Activated naive CD8-positive, alpha-beta T cell treated with anti-CD3 and anti-CD28 coated beads, Interleukin-2, amount 50 U/mL, for 24 hours (primary cell): ENCODE data around the gene DMAC2L.
A peak's percentile ranks its signal among the peaks of the same experiment; 100 is the strongest.

Source experiments
- ATAC-seq: fragments of 150-1000 bp; cut with Tn5 transposase; one replicate; pipeline ENCODE4 v1.10.0; 2021
- DNase-seq: peaks from one replicate; pipeline ENCODE4 v3.0.0; 2021
- H3K27ac Mint-ChIP-seq: one replicate; pipeline ENCODE4 v1.8.0; 2021; ENCODE audit warnings: mild to moderate bottlenecking, mixed read lengths
- H3K27me3 Mint-ChIP-seq: one replicate; pipeline ENCODE4 v1.8.0; 2021; ENCODE audit warnings: mixed read lengths
- H3K36me3 Mint-ChIP-seq: one replicate; pipeline ENCODE4 v1.8.0; 2021; ENCODE audit warnings: low read depth, mixed read lengths
- H3K4me1 Mint-ChIP-seq: one replicate; pipeline ENCODE4 v1.8.0; 2021; ENCODE audit warnings: mixed read lengths
- H3K4me3 Mint-ChIP-seq: one replicate; pipeline ENCODE4 v1.8.0; 2021; ENCODE audit warnings: mild to moderate bottlenecking, moderate library complexity, mixed read lengths
- H3K9me3 Mint-ChIP-seq: one replicate; pipeline ENCODE4 v1.8.0; 2021; ENCODE audit warnings: mixed read lengths

The DMAC2L gene

GRCh38 chr14:50311972-50312733 lies at the start of gene DMAC2L, which contains the start of gene L2HGDH:
Gene DMAC2L, plus strand, starts transcription at chr14:50312324. Its CDS starts 9,164 bp downstream, at chr14:50321488.
Gene L2HGDH, minus strand, starts transcription at chr14:50312229. Its CDS starts 79 bp downstream, at chr14:50312150.
- H3K27me3 Mint-ChIP-seq: no peaks in the 10 kb centered on the region
- ATAC-seq (peak; percentile 96), DNase-seq (peak; percentile 91)
- H3K4me1 Mint-ChIP-seq: peaks cover 41% of the 10 kb centered on the region
- peaks cover 5% of the 10 kb centered on the region for H3K9me3 Mint-ChIP-seq
- peaks cover 21% of the 10 kb centered on the region for H3K36me3 Mint-ChIP-seq
- H3K27ac Mint-ChIP-seq: peak within 1 kb of the TSS; percentile 96
- H3K4me3 Mint-ChIP-seq: peak within 1 kb of the TSS; percentile 88

- ATAC-seq (no peak), DNase-seq (no peak)
- no peaks in the 10 kb centered on the region for H3K27me3 Mint-ChIP-seq
- H3K9me3 Mint-ChIP-seq: no peaks in the 10 kb centered on the region
- H3K36me3 Mint-ChIP-seq: peaks cover under 1% of the 10 kb centered on the region
- no peak overlapping the region for H3K27ac Mint-ChIP-seq
- no peaks in the 10 kb centered on the region for H3K4me1 Mint-ChIP-seq
- H3K4me3 Mint-ChIP-seq: no peak overlapping the region
These were observed 49.3 kb upstream of the DMAC2L start for GRCh38 chr14:50262865-50263264.

GRCh38 chr14:50263321-50263720 lies 48.8 kb upstream of the DMAC2L start:
- H3K27me3 Mint-ChIP-seq: no peaks in the 10 kb centered on the region
- H3K4me1 Mint-ChIP-seq: no peaks in the 10 kb centered on the region
- DNase-seq (no peak), ATAC-seq (no peak)
- peaks cover under 1% of the 10 kb centered on the region for H3K36me3 Mint-ChIP-seq
- no peak overlapping the region for H3K27ac Mint-ChIP-seq
- no peaks in the 10 kb centered on the region for H3K9me3 Mint-ChIP-seq
- no peak overlapping the region for H3K4me3 Mint-ChIP-seq

- Mint-ChIP-seq H3K27me3 (no peaks in the 10 kb centered on the region), H3K36me3 (peaks cover 2% of the 10 kb centered on the region)
These were observed 47.1 kb upstream of the DMAC2L start for GRCh38 chr14:50265029-50265428.

GRCh38 chr14:50270932-50271331 lies 41.2 kb upstream of the DMAC2L start:
- Mint-ChIP-seq H3K27ac (no peak overlapping the region), H3K27me3 (no peaks in the 10 kb centered on the region), H3K9me3 (no peaks in the 10 kb centered on the region)

More at GRCh38 chr14:50265029-50265428, 47.1 kb upstream of the DMAC2L start:
- no peak overlapping the region for H3K4me3 Mint-ChIP-seq
- DNase-seq (no peak), ATAC-seq (no peak)
- H3K9me3 Mint-ChIP-seq: no peaks in the 10 kb centered on the region
- no peak overlapping the region for H3K27ac Mint-ChIP-seq
- H3K4me1 Mint-ChIP-seq: no peaks in the 10 kb centered on the region

GRCh38 chr14:50272498-50272897 lies 39.6 kb upstream of the DMAC2L start:
- ATAC-seq (no peak), DNase-seq (no peak)
- Mint-ChIP-seq H3K9me3 (no peaks in the 10 kb centered on the region), H3K36me3 (peaks cover 9% of the 10 kb centered on the region), H3K27me3 (no peaks in the 10 kb centered on the region), H3K27ac (no peak overlapping the region), H3K4me3 (no peak overlapping the region), H3K4me1 (no peaks in the 10 kb centered on the region)

More at GRCh38 chr14:50270932-50271331, 41.2 kb upstream of the DMAC2L start:
- ATAC-seq: no peak
- H3K4me3 Mint-ChIP-seq: no peak overlapping the region
- no peaks in the 10 kb centered on the region for H3K4me1 Mint-ChIP-seq
- H3K36me3 Mint-ChIP-seq: peaks cover 2% of the 10 kb centered on the region
- DNase-seq: no peak

GRCh38 chr14:50285861-50286260 lies 26.3 kb upstream of the DMAC2L start:
- Mint-ChIP-seq H3K27ac (no peak overlapping the region), H3K36me3 (peaks cover 6% of the 10 kb centered on the region), H3K9me3 (no peaks in the 10 kb centered on the region), H3K4me1 (no peaks in the 10 kb centered on the region), H3K27me3 (no peaks in the 10 kb centered on the region), H3K4me3 (no peak overlapping the region)
- ATAC-seq (no peak), DNase-seq (no peak)

GRCh38 chr14:50288146-50288545 lies 24.0 kb upstream of the DMAC2L start:
- DNase-seq (no peak), ATAC-seq (no peak)
- H3K4me1 Mint-ChIP-seq: no peaks in the 10 kb centered on the region

GRCh38 chr14:50290306-50290705 lies 21.8 kb upstream of the DMAC2L start:
- ATAC-seq (no peak), DNase-seq (no peak)
- Mint-ChIP-seq H3K4me3 (no peak overlapping the region), H3K4me1 (no peaks in the 10 kb centered on the region), H3K36me3 (peaks cover 24% of the 10 kb centered on the region), H3K9me3 (no peaks in the 10 kb centered on the region), H3K27ac (no peak overlapping the region), H3K27me3 (no peaks in the 10 kb centered on the region)

More at GRCh38 chr14:50288146-50288545, 24.0 kb upstream of the DMAC2L start:
- Mint-ChIP-seq H3K27ac (no peak overlapping the region), H3K27me3 (no peaks in the 10 kb centered on the region), H3K9me3 (no peaks in the 10 kb centered on the region), H3K4me3 (no peak overlapping the region), H3K36me3 (peaks cover 17% of the 10 kb centered on the region)

- Mint-ChIP-seq H3K4me1 (no peaks in the 10 kb centered on the region), H3K27me3 (no peaks in the 10 kb centered on the region), H3K9me3 (no peaks in the 10 kb centered on the region), H3K27ac (no peak overlapping the region), H3K4me3 (no peak overlapping the region), H3K36me3 (peaks cover 13% of the 10 kb centered on the region)
- ATAC-seq (no peak), DNase-seq (no peak)
These were observed 12.5 kb upstream of the DMAC2L start for GRCh38 chr14:50299585-50299984.

- Mint-ChIP-seq H3K4me3 (no peak overlapping the region), H3K27me3 (no peaks in the 10 kb centered on the region), H3K27ac (no peak overlapping the region), H3K9me3 (no peaks in the 10 kb centered on the region), H3K36me3 (peaks cover 13% of the 10 kb centered on the region), H3K4me1 (no peaks in the 10 kb centered on the region)
- ATAC-seq (peak; percentile 57), DNase-seq (no peak)
These were observed 10.2 kb upstream of the DMAC2L start for GRCh38 chr14:50301914-50302313.

GRCh38 chr14:50303744-50304471 lies 8.2 kb upstream of the DMAC2L start:
- Mint-ChIP-seq H3K36me3 (peaks cover 9% of the 10 kb centered on the region), H3K4me3 (no peak overlapping the region), H3K27me3 (no peaks in the 10 kb centered on the region), H3K4me1 (peaks cover 5% of the 10 kb centered on the region), H3K27ac (no peak overlapping the region), H3K9me3 (no peaks in the 10 kb centered on the region)
- DNase-seq: no peak
- no peak for ATAC-seq

GRCh38 chr14:50308363-50308915 lies 3.7 kb upstream of the DMAC2L start:
- Mint-ChIP-seq H3K4me1 (peaks cover 26% of the 10 kb centered on the region), H3K27ac (no peak overlapping the region), H3K27me3 (no peaks in the 10 kb centered on the region), H3K36me3 (peaks cover 4% of the 10 kb centered on the region), H3K4me3 (no peak overlapping the region), H3K9me3 (no peaks in the 10 kb centered on the region)
- ATAC-seq: no peak
- DNase-seq: no peak

- Mint-ChIP-seq H3K4me3 (peak overlapping the region; percentile 88), H3K27me3 (no peaks in the 10 kb centered on the region), H3K4me1 (peaks cover 36% of the 10 kb centered on the region), H3K36me3 (peaks cover 15% of the 10 kb centered on the region), H3K27ac (no peak overlapping the region), H3K9me3 (peaks cover 5% of the 10 kb centered on the region)
- ATAC-seq: no peak
- no peak for DNase-seq
These were observed 1.7 kb upstream of the DMAC2L start for GRCh38 chr14:50310445-50310844.
